Lung (tissue), 12 donors: ENCODE measurements around the gene TLR9. TPM values are rescaled to one million over a fixed set of nuclear protein-coding genes. Genes with fewer than 3 reads are reported as not detected.
A peak's percentile ranks its signal among the peaks of the same experiment; 100 is the strongest.

Source experiments
- ATAC-seq: fragments of 200-7000 bp; cut with Tn5 transposase; one replicate; pipeline ENCODE4 v1.9.1; 2020; ENCODE audit warnings: moderate number of reproducible peaks; ENCODE audit not compliant: insufficient read depth, low FRiP score
- DNase-seq, 3 donors: peaks; one replicate each; pipeline ENCODE4 v3.0.0-alpha.2; 2013 to 2017
- H3K27ac ChIP-seq, 2 donors: one replicate each; pipeline ENCODE4 v1.5.1; 2013; ENCODE audit warnings: mild to moderate bottlenecking in 2 of 2, moderate library complexity in 2 of 2, control low read depth in 1 of 2, inconsistent platforms in 1 of 2, low read depth in 1 of 2, low read length in 1 of 2
- H3K27me3 ChIP-seq, 3 donors: one replicate each; pipeline ENCODE4 v1.5.1; 2013; ENCODE audit warnings: low read length in 2 of 3; ENCODE audit not compliant: control insufficient read depth in 3 of 3, insufficient read depth in 3 of 3
- H3K36me3 ChIP-seq, 4 donors: one replicate each; pipeline ENCODE4 v1.5.1; 2013; ENCODE audit warnings: low read length in 4 of 4, mild to moderate bottlenecking in 1 of 4, moderate library complexity in 1 of 4; ENCODE audit not compliant: control insufficient read depth in 4 of 4, insufficient read depth in 4 of 4
- H3K4me1 ChIP-seq, 5 donors: one replicate each; pipeline ENCODE4 v1.5.1; 2013; ENCODE audit warnings: low read length in 5 of 5, mild to moderate bottlenecking in 2 of 5, moderate library complexity in 1 of 5; ENCODE audit not compliant: control insufficient read depth in 5 of 5, insufficient read depth in 5 of 5
- H3K4me3 ChIP-seq: one replicate; pipeline ENCODE4 v1.5.1; 2013; ENCODE audit warnings: mild to moderate bottlenecking, control low read depth, moderate library complexity
- H3K9ac ChIP-seq, 2 donors: one replicate each; pipeline ENCODE4 v1.5.1; 2013; ENCODE audit warnings: low read length in 2 of 2, control low read depth in 1 of 2; ENCODE audit not compliant: insufficient read depth in 1 of 2
- H3K9me3 ChIP-seq, 4 donors: one replicate each; pipeline ENCODE4 v1.5.1; 2013; ENCODE audit warnings: low read length in 3 of 4, mild to moderate bottlenecking in 1 of 4, moderate library complexity in 1 of 4; ENCODE audit not compliant: control insufficient read depth in 4 of 4, insufficient read depth in 3 of 4
- WGBS, 2 donors: extraction: QIAGEN DNeasy Blood & Tissue Kit; methylation state at CpG; one replicate each; pipeline ENCODE4 v1.1.7; 2013; 5-methylcytosine and 5-hydroxymethylcytosine counted together
- polyA plus RNA-seq, 2 donors: library from polyadenylated mRNA; stranded (reverse); fragments of 200-250 nt; gene quantifications; one replicate each; pipeline ENCODE4 v1.2.1, GENCODE V29; 2013
- total RNA-seq, 2 donors: library from RNA; depleted of rRNA in 1 of 2; stranded (reverse); fragments of >200 nt in 1 of 2; gene quantifications; one replicate each; pipeline ENCODE4 v1.2.1, GENCODE V29; 2014 to 2021
- TF ChIP-seq, protein P1 (sequence below): IDR thresholded peaks from 2 replicates; pipeline ENCODE4 v1.5.1; 2012; ENCODE audit warnings: mild to moderate bottlenecking; ENCODE audit errors: control extremely low read depth, extremely low read depth
- donor health status: control.
- donor health status: control.
- donor health status: Bipolar disorder and iron deficiency.
- donor health status: healthy.
- donor health status: DM: yes; HTN: yes; CAD: no.

TLR9 gene
- total and polyA plus RNA-seq, 4 donors: 0.20 to 1.1 (median 0.37) TPM

DNA sequence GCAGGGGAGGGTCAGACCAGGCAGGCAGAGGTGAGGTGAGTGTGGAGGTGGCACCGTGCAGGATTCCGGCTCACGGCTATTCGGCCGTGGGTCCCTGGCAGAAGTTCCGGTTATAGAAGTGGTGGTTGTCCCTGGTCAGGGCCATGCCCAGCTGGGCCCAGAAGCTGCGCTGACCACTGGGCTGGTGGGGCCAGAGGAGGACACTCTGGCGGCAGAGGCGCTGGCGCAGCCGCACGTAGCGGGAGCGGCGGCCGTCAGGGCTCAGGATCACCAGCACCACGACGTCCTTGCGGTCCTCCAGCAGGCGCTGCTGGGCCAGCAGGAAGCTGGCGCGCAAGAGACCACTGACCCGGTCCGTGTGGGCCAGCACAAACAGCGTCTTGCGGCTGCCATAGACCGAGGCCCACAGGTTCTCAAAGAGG is 4.3 kb downstream of the TLR9 start:
- DNase-seq (no peak), ATAC-seq (no peak)
- 94% methylated on average over 27 of the region's 27 CpGs for WGBS, 2 donors
- H3K27ac ChIP-seq: peak overlapping the region in 1 of 2 donors; percentile 13
- no peaks in the 10 kb centered on the region for H3K27me3 ChIP-seq
- no peaks in the 10 kb centered on the region for H3K9me3 ChIP-seq
- no peak overlapping the region for H3K9ac ChIP-seq
- TF ChIP-seq, protein P1, sequence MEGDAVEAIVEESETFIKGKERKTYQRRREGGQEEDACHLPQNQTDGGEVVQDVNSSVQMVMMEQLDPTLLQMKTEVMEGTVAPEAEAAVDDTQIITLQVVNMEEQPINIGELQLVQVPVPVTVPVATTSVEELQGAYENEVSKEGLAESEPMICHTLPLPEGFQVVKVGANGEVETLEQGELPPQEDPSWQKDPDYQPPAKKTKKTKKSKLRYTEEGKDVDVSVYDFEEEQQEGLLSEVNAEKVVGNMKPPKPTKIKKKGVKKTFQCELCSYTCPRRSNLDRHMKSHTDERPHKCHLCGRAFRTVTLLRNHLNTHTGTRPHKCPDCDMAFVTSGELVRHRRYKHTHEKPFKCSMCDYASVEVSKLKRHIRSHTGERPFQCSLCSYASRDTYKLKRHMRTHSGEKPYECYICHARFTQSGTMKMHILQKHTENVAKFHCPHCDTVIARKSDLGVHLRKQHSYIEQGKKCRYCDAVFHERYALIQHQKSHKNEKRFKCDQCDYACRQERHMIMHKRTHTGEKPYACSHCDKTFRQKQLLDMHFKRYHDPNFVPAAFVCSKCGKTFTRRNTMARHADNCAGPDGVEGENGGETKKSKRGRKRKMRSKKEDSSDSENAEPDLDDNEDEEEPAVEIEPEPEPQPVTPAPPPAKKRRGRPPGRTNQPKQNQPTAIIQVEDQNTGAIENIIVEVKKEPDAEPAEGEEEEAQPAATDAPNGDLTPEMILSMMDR: no peak
- no peak overlapping the region for H3K4me3 ChIP-seq
- H3K4me1 ChIP-seq: peaks cover 6 to 37% (median 24%) of the 10 kb centered on the region in 5 donors
- no peaks in the 10 kb centered on the region for H3K36me3 ChIP-seq

DNA sequence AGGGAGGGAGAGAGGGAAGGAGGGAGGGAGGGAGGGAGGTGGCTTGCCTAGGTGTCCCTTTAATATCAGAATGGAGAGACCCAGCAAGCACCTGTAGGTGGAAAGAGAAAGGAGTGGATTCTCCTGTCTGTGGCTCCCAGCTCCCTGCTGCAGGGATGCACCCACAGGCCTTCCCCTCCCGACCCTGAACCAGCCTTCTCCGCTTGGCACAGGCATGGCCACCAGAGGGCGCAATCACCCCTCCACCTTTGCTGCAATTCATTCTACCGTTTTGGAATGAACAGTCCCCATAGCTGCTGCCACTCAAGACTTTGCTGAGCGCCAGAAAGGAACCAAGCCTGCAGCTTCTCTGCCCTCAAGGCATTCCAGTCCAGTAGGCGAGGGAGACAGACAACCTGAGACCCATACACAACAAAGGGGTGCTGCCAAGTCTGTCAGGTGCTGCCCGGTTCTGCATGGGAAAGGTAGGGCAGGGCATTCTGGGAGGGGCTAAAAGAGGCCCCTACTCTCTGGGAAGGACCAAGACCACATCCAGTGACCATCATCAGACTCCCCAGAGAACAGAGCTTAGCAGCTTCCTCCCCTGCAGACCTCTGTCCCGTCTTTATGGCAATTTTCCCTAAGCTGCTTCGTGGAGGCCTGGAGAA is 4.9 kb downstream of the TLR9 start:
- no peaks in the 10 kb centered on the region for H3K27me3 ChIP-seq
- no peak for ATAC-seq
- peaks cover 6 to 37% (median 24%) of the 10 kb centered on the region in 5 donors for H3K4me1 ChIP-seq
- peak overlapping the region in 1 of 2 donors; percentile 13 for H3K27ac ChIP-seq
- TF ChIP-seq, protein P1: peak; percentile 86
- peak; percentile 80 to 86 (median 84) for DNase-seq
- H3K4me3 ChIP-seq: no peak overlapping the region
- WGBS, 2 donors: 30 to 35% methylated on average over 9 of the region's 9 CpGs
- no peaks in the 10 kb centered on the region for H3K9me3 ChIP-seq
- peaks cover 0 to 1% (median under 1%) of the 10 kb centered on the region in 4 donors for H3K36me3 ChIP-seq
- H3K9ac ChIP-seq: no peak overlapping the region

DNA sequence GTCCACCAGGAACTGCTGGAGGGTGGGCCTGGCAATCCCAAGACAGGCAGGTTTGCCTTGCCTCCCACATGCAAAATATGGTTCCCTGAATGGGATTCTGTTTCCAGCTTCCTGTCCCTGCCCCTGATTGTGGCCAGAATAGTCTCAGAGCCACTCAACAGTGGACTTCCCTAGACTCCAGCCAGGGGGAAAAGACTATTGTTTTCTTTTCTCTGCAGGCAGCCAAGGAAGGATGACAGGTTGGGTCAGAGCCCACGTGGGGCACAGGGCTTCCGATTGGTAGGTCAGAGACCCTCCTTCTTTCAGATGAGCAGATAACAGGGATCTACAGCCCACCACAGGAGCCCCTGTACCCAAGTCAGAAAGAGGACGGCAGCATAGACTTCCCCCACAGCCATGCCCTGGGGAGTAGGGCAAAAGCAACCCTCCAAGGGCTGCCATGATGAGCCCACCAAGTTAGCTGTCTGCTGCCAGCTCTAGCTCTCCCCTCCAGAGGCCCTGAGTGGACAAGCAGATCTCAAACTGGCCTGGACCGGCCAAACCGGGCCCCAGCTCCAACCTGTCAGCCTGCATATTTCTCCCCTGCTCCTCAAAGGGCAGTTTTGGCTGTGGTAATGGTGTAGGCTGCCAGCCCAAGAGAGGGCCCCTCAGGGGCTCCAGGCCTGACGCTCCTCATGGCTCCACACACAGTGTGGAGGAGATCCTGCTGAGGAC is 6.4 kb downstream of the TLR9 start:
- peak overlapping the region; percentile 76 to 86 for H3K27ac ChIP-seq
- peak overlapping the region; percentile 37 to 54 for H3K9ac ChIP-seq
- H3K4me1 ChIP-seq: peaks cover 6 to 37% (median 24%) of the 10 kb centered on the region in 5 donors
- 59 to 63% methylated on average over 6 of the region's 6 CpGs for WGBS, 2 donors
- H3K27me3 ChIP-seq: no peaks in the 10 kb centered on the region
- no peak overlapping the region for H3K4me3 ChIP-seq
- DNase-seq (peak; percentile 76 to 87 (median 76)), ATAC-seq (no peak)
- peaks cover 4 to 15% (median 11%) of the 10 kb centered on the region in 4 donors for H3K36me3 ChIP-seq
- TF ChIP-seq, protein P1: no peak
- no peaks in the 10 kb centered on the region for H3K9me3 ChIP-seq
